Measurements from ENCODE around the gene PAX8.
A peak's percentile ranks its signal among the peaks of the same experiment; 100 is the strongest.

PAX8 gene

GRCh38 chr2:113219525-113219888 is 59.2 kb downstream of the PAX8 start:
- DNase-seq, result no peak

DNA sequence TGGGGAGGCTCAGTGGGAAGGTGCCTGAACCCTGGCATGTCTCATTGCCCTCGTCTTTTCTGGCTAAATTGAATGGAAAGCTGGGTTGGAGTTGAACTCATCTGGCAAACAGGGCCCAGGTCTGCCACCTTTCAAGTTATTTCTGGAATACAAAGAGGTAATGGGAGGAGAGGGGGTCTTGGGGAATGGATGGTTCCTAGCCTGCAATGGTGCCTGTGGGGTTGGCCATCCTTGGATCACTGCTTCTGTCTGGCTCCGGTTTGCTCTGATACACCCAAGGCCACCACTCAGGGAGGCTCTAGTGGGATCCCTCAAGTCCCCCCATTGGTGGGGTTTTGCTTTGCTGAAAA is 59.7 kb downstream of the PAX8 start:
- DNase-seq, result no peak

GRCh38 chr2:113218283-113219091 is 60.2 kb downstream of the PAX8 start:
- DNase-seq, result no peak

DNA sequence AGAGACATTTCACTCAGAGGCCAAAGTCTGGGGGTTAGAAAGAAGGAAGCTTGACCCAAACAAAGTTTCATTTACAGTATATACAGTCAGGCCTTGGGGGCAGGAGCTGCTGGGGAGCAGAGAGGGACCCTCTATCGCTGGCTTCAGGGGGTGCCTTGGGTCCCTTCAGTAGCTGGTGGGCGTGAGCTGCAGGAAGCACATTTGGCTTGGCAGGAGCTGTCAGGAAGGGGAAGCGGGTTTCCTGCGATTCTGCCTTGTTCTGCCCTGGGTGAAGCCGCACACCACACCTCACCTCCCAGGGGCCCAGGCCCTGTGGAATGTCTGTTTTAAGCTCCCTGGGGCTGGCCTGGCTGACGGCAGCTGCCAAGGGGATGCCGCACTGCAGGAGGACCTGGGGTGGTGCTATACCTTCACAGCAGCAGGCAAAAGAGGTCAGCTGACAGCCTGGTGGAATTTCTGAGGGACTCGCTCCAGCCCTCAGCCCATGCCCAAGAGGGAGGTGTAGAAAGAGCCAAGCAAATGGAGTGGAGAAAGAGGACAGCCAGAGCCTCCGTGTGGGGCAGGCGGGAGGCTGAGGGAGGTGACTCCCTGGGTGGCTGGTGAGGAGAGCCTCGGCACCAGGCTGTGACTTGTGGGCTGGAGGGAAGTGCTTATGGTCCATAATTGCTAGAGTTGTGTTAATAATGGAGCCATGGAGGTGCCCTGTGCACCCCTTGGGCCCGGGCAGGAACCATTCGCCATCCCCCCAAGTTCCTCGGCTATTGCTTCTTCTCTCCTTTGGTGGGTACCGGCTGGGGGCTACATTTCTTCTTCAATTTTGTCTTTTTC is 61.1 kb downstream of the PAX8 start:
- DNase-seq, result peak; percentile 56

GRCh38 chr2:113216891-113217454 is 61.7 kb downstream of the PAX8 start:
- no peak for DNase-seq

- no peak for DNase-seq
These were observed 62.4 kb downstream of the PAX8 start for GRCh38 chr2:113216321-113216720.

GRCh38 chr2:113215056-113215455 is 63.7 kb downstream of the PAX8 start:
- no peak for DNase-seq

GRCh38 chr2:113214141-113214540 is 64.6 kb downstream of the PAX8 start:
- no peak for DNase-seq

GRCh38 chr2:113213061-113213930 is 65.4 kb downstream of the PAX8 start:
- DNase-seq, result no peak

DNA sequence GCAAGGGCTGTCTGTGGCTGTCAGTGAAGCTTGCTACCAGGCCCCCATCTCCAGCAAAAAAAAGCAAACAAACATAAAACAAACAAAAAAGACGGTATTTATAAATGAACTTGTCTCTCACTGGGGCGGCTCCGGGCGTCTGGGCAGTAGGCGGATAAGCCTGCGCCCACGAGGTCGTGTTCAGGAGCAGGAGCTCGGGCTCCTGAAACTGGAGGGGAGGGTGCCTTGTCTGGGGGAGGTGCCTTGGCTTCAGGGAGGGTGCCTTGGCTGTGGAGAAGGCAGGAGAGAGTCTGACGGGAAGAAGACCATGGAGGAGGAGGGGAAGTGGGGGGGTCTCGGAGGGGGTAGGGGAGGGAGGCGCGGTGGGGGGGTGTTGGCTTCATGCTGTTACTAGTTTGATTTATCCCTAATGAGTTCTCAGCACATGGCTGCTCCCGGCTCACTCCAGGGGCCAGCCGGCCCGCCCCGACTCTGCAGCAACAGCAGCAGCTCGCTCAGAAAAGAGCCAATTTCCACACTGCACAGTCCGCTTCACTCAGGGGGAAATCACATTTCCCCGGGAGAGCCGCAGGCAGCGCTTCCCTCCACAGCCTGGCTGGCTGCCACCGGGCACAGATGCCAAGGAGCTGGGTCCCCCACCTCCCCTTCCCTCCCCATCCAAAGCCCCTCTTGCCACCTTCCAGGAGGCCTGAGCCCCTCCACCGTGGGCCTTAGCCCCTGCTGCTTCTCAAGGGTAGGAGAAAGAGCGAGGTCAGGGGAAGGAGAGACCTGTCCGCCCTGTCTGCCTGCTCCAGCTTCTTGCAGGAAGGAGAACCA is 66.3 kb downstream of the PAX8 start:
- DNase-seq, result no peak

DNA sequence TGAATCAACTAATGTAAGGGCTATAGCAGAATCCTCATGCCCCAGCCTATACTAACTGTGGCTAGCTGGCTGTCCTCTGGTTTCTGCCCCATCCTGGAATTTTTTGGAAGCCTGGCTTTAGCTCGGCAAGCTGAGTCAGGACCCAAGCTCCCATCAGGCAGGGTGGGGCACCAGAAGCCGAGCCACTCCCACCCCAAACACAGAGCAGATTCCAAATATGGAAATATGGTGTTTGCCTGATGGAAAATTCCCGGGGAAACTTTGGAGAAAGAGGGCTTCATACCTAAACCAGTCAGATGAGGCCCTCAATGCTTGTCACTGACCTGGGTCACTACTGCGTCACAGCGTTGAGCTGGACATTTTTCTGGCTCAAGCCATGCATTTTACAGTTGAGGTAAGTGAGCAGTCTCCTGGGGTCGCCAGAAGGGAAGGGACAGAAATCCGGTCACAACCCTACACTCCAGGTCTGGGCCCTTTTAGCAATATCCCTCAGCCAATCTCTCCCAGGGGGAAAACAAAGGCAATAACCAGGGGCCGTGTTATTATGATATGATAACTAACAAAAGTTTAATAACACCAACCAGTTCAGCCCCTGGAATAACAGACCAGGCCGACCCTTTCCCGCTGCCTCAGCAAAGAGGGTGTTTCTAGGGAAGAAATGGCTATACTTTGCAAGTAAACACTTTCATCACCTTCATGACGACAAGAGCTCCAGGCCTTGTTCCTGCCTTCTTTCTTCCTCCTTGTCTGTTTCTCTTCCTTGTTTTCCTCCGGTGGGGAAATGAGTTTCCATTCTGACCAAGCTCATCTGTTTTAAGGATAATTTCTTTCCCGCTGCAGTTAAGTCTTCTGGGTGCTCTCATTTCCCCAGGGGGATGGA is 67.3 kb downstream of the PAX8 start:
- no peak for DNase-seq

DNA sequence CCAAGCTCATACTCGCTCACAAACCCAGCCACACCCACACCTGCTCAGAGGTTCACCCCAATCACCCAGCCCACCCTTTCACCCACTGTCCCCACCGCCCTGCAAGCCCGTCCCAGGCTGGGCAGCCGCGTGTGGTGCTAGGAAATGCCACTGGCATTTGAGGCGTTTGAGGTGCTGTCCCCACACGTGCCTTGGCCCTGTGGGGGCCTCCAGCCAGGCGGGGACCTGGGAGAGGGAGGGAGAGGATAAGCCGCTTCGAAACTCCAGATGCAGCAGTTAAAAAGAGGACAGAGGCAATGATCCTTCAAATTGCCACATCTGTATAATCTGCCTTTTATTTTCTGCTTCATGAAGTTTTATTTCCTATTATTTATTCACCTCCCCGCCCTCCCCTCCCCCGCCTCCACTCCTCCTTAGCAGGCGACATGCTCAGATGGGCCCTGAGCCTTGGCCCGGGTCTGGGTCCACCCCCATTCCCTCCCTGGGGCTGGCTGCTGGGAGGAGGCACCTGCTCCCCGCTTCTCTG is 69.0 kb downstream of the PAX8 start:
- no peak for DNase-seq

GRCh38 chr2:113209011-113209645 is 69.6 kb downstream of the PAX8 start:
- DNase-seq, result no peak

DNA sequence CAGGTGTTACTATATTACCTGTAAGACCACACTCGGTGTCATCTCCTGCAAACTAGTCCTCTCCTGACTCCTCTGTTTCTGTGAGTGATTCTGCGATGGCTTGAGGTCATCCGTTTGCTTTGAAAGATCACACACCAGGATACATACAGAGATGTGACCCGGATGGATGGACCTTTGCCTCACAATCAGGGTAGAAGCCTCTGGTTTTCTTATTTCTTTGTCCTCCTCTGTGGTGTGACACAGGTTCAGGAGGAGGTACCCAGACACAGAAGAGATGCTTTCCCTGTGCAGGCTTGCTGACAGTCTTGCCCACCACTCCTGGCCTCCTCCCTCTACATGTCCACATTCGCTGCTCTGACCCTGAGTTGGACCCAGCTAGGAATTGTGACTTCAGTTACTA is 70.3 kb downstream of the PAX8 start:
- DNase-seq, result no peak

DNA sequence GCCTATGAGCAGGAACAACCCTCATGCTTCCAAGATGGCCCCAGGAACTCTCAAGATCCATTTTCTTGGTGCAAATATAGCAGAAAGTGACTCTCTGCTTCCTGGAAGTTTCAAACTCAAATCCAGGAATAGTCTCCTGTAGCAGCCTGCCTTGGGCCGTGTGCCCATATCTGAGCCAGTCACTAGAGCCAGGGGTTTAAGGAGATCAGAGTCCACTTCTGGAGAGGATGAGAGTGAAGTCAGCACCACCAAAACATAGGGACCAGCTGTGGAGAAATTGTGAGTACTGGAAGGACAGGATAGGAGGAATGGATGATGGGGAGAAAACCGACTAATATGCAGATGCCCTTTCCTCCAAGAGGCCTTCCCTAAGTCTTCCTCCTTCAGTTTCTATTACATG is 71.7 kb downstream of the PAX8 start:
- DNase-seq, result no peak

DNA sequence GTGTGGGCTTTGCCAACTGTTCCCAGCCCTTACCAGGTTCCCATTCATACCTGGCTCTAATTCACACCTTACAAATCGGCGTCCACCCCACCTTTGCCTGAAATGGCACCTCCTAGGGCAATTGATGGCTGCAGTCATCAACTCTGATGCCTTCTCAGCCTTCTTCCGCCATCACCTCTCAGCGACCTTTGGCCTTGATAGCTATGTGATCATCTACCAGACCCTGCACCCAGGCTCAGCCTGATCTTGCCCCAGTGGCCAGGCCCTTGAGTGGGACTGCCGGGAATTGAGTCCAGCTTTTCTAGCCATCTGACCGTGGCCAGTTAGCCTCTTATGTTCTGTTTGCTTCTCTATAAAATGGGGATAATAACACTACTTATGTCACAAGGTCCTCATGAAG is 72.5 kb downstream of the PAX8 start:
- no peak for DNase-seq

GRCh38 chr2:113203901-113204519 is 74.7 kb downstream of the PAX8 start:
- DNase-seq, result peak; percentile 86

DNA sequence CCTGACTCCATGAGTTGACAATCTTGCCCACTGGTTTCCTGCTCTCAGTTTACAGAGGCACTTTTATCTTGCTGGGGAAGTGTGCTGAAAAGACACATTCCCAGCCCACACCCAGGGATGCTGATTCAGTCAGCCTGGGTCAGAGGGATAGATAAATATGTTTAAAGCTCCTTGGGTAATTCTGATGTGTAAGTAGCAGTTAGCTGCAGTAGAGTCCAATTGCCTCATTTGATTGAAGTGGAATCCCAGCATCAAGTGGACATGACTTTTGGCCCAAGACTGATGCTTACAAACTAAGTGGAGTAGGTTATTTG is 75.5 kb downstream of the PAX8 start:
- DNase-seq, result no peak

GRCh38 chr2:113202305-113203216 is 76.2 kb downstream of the PAX8 start:
- no peak for DNase-seq

Data from hematopoietic multipotent progenitor cell treated with erythropoietin and hydrocortisone succinate and interleukin-3 and kit ligand, for 4 days (in vitro differentiated cells).